Prostate gland (tissue), 2 donors: ENCODE measurements around the gene FAF1.

ENCODE experiments used
- POLR2A ChIP-seq: fragments of 450-650 bp; IDR thresholded peaks from one replicate; pipeline ENCODE4 v1.6.1; 2016; ENCODE audit warnings: antibody characterized with exemption, mild to moderate bottlenecking
- POLR2AphosphoS5 ChIP-seq: sonication (generic); formaldehyde crosslinking; IDR thresholded peaks from one replicate; pipeline ENCODE4 v1.6.1; 2017; ENCODE audit warnings: antibody characterized with exemption
- TF ChIP-seq, protein P1 (sequence below), 4 experiments: fragments of 200-600 bp in 2 of 4; fragments of 450-650 bp in 2 of 4; sonication (generic) in 2 of 4; IDR thresholded peaks; 1 replicate in 3 of 4; 2 replicates in 1 of 4; pipeline ENCODE4 v1.5.1; 2016 to 2019; ENCODE audit warnings: antibody characterized with exemption in 4 of 4, mild to moderate bottlenecking in 2 of 4, moderate library complexity in 2 of 4

DNA sequence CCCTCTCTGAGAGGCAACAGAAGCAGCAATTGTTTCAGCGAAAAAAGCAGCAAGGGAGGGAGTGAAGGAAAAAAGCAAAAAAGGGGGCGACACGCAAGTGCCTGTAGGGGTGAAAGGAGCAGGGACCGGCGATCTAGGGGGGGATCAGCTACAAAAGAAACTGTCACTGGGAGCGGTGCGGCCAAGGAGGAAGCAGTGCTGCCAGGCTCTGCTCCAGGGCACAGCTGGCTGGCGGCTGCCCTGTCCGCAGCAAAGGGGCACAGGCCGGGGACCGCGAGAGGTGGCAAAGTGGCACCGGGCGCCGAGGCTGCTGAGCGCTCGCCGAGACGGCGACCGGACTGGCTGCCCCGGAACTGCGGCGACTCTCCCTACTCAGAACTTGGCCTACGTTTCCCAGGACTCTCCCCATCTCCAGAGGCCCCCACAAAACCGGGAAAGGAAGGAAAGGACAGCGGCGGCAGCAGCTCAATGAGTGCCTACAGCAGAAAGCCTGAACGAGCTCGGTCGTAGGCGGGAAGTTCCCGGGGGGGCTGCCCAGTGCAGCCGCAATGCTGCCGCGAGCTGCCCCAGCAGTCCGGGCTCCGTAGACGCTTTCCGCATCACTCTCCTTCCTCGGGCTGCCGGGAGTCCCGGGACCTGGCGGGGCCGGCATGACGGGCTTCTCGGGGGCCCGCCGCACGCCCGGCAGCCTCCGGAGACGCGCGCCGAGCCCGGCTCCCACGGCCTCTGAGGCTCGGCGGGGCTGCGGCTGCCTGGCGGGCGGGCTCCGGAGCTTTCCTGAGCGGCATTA lies 8.9 kb upstream of the FAF1 start:
- TF ChIP-seq, protein P1, sequence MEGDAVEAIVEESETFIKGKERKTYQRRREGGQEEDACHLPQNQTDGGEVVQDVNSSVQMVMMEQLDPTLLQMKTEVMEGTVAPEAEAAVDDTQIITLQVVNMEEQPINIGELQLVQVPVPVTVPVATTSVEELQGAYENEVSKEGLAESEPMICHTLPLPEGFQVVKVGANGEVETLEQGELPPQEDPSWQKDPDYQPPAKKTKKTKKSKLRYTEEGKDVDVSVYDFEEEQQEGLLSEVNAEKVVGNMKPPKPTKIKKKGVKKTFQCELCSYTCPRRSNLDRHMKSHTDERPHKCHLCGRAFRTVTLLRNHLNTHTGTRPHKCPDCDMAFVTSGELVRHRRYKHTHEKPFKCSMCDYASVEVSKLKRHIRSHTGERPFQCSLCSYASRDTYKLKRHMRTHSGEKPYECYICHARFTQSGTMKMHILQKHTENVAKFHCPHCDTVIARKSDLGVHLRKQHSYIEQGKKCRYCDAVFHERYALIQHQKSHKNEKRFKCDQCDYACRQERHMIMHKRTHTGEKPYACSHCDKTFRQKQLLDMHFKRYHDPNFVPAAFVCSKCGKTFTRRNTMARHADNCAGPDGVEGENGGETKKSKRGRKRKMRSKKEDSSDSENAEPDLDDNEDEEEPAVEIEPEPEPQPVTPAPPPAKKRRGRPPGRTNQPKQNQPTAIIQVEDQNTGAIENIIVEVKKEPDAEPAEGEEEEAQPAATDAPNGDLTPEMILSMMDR (IDR thresholded peaks at IDR 0.05), result no peak
- TF ChIP-seq POLR2AphosphoS5 (no peak), POLR2A (no peak)
